Ishikawa (cell line): ENCODE measurements around the gene FIGN.

Source experiments
- CREB1 ChIP-seq: IDR thresholded peaks from 2 replicates; pipeline ENCODE4 v1.6.1; 2012; ENCODE audit warnings: low read depth
- TAF1 ChIP-seq: IDR thresholded peaks from 2 replicates; pipeline ENCODE4 v1.6.1; 2012; ENCODE audit warnings: low read depth, mild to moderate bottlenecking
- TEAD4 ChIP-seq: IDR thresholded peaks from 2 replicates; pipeline ENCODE4 v1.6.1; 2012
- YY1 ChIP-seq: IDR thresholded peaks from 2 replicates; pipeline ENCODE4 v1.6.1; 2012; ENCODE audit warnings: low read depth
- TF ChIP-seq, protein P1 (sequence below): IDR thresholded peaks from 2 replicates; pipeline ENCODE4 v1.6.1; 2012

DNA sequence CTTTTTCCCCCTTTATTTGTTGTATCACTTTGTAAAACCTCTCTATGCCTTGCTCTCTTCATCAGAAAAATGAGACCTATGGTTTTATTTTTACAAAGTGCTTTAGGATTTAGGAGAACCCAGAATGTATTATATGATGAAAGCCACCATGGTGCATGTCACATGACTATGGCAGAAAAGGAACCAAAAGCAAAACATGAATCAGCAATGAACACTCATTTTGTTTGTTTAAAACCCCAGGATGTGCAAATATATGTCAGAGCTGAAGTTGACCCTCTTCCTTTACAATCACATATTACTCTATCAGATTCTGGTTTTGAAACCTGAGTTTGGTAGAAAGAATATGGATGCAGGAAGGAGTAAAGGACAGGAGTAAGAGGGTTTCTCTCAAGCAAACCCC lies 70.0 kb downstream of the FIGN start:
- TF ChIP-seq TAF1 (no peak), CREB1 (no peak), YY1 (no peak), TEAD4 (no peak)
- TF ChIP-seq, protein P1, sequence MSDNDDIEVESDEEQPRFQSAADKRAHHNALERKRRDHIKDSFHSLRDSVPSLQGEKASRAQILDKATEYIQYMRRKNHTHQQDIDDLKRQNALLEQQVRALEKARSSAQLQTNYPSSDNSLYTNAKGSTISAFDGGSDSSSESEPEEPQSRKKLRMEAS: no peak
